GM03348 (cell line): ENCODE data around the gene SLC19A1.

ENCODE experiments used
- DNase-seq: peaks from one replicate; pipeline ENCODE4 v3.0.0; 2012; ENCODE audit warnings: low spot score

The SLC19A1 gene

GRCh38 chr21:45542242-45542666, at the start of gene SLC19A1:
Gene SLC19A1, minus strand, starts transcription at chr21:45542440. Its CDS starts 4,481 bp downstream, at chr21:45537959.
- peak; percentile 98 for DNase-seq

DNA sequence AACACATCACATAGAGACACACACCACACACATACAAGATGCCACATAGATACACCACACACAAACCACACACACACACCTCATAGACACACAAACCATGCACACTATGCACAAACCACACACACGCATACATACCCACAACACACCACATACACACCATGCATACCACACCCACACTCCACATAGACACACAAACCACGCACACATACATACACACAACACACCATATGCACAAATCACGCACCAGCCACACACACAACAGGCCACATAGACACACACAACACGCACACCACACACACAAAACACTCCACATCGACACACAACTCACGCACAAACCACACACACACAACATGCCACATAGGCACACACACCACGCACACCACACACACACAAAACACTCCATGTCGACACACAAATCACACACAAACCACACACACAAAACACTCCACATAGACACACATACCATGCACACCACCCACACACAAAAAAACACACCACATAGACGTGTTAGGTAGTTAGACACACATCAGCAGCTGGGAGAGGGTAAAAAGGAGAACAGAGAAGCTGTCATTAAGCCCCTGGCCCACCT, 49.5 kb upstream of the SLC19A1 start:
- DNase-seq: no peak

DNA sequence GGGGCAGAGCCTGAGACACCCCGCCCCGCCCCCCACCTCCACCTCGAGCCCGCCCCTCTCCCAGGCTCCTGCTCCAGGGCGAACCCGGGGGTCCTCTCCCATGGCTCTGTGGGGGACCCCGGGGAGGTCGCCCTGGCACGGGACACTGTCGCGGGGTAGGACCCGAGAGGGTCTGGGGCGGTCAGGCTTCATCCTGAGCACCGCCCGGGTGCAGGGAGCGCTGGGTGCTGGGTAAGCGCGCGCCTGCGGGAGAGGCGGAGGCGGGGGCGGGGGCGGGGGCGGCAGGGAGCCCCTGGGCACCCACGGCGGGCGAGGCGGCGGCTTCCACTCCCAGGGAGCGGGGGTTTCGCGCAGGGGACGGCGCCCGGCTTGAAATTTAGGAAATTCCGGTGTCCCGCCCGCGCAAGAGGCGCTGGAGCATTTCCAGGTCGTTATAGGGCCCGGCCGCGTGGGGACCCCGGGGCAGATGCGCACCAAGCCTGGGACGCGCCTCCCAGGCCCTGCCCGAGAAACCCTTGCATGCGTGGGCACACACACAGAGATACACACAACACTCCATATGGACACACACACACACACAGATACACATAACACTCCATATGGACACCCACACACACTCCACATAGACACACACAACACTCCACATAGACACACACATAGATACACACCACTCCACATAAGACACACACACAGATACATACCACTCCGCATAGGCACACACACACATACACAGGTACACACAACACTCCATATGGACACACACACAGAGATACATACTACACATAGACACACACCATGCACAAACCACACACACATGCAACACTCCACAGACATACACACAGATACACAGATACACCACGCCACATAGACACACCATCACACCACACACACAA, 48.7 kb upstream of the SLC19A1 start:
- no peak for DNase-seq

- peak; percentile 84 for DNase-seq
Observed at GRCh38 chr21:45590246-45590725, 48.0 kb upstream of the SLC19A1 start.

DNA sequence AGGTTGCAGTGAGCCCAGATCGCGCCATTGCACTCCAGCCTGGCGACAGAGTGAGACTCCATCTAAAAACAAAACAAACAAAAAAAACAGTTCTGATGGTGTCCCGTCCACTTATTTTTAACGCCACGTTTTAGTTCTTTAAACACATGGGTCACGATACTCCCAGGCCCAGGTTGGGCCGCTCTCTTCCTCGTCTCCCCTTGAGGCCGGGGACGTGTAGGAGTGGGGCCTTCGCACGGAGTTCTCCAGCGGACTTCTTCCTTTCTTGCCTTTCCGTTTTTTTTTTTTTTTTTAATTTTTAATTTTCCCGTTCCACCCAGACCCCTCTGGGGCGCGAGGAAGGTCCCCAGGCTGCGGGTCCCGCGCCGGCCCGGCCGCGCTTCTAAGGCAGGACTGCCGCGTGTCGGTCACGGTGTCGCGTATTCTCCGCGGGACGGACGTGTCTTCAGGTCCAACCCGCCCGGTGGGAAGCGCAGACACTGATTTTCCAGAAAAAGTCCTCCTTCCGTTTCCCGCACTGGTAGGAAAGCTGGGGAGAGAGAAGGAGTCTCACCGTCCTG, 47.5 kb upstream of the SLC19A1 start:
- no peak for DNase-seq

- no peak for DNase-seq
Observed at GRCh38 chr21:45588871-45589491, 46.7 kb upstream of the SLC19A1 start.

- no peak for DNase-seq
Observed at GRCh38 chr21:45588086-45588825, 46.0 kb upstream of the SLC19A1 start.

DNA sequence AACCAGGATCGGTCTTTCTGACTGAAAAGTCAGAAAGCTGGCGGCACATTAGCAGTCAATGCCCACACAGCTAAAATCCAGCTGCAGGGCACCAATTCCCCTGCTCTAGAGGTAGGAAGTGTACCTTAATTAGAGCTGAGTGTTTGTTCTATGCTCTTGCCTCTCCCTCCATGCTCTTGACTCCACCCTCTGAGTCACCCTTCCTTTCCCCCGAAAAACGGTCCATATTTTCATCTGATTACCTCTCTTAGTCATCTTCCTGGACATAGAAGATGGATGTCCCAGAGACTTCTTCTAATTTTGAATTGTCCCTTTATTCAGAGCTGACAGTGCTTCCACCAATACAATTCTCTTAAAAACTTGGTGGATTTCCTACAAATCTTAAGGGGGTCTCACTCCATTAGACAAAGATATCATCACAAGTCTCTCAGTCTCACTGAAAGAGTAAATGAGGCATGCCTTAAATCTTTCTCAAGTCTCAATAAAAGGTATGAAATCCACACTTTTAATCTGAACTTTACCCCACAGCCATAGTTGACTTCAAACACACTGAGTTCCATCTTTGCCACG, 44.1 kb upstream of the SLC19A1 start:
- DNase-seq: no peak

- DNase-seq: no peak
Observed at GRCh38 chr21:45584786-45585185, 42.5 kb upstream of the SLC19A1 start.

DNA sequence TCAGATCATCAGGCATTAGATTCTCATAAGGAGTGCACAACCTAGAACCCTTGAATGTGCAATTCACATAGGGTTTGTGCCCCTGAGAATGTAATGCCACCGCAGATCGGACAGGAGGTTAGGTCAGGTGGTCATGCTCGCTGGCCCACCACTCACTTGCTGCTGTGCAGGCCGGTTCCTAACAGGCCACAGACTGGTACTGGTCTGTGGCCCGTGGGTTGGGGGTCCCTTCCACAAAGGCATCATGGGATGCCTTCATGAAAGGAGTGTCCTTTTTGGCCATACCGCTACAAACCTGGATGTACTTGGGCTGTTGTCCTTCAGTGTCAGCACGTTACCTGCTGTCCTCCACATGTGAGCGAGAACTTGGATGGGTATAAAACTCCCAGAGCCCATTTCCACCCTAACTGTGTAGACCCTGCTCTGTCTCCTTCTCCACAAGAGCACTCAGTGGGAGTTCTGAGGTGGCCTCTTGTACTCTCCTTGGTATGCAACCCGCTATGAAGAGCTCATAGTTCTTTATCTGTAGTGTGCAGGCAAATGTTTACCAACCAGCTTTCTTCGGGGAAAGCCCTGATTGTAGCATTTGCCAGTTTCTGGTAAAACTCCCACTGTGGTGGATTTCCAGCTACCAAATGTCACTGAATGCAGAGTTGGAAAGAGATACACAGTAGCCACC, 41.7 kb upstream of the SLC19A1 start:
- DNase-seq: no peak

DNA sequence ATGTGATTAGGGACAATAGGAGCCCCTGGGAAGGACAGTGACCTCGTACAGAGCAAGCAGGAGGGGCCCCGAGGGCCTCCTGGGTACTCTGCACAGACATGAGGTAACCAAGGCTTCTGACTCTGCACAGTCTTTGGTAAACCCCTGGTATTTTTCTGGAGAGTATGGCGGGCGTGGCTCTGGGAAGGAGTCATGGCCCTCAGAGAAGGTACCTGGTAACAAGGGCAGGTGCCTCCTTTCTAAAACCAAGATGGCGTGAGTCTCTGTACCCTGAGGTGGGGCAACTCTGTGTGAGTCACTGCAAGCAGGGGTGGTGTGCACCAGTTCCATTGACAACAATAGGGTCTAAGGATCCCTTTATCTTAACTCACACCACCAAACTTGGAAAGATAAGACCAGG, 39.9 kb upstream of the SLC19A1 start:
- no peak for DNase-seq

DNA sequence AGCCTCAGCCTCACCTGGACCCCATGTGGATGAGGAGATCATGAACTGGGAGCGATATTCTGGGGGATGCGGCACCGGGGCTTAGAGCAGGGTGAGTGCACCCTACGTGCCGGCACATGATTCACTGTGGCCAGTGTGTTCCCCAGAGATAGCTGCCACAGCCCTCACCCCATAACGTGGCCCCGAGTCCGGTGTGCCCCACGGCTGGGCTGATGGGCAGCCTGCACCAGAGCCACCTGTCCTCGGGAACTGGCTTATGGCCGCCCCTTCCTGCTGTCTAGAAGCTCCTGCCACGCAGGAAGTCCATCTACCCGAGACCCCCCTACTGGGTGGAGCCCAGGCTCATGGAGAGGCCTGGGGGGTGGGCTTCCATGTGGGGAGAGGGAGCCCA, 39.1 kb upstream of the SLC19A1 start:
- no peak for DNase-seq

GRCh38 chr21:45580576-45581321, 38.5 kb upstream of the SLC19A1 start:
- no peak for DNase-seq

- no peak for DNase-seq
Observed at GRCh38 chr21:45580181-45580575, 37.9 kb upstream of the SLC19A1 start.

DNA sequence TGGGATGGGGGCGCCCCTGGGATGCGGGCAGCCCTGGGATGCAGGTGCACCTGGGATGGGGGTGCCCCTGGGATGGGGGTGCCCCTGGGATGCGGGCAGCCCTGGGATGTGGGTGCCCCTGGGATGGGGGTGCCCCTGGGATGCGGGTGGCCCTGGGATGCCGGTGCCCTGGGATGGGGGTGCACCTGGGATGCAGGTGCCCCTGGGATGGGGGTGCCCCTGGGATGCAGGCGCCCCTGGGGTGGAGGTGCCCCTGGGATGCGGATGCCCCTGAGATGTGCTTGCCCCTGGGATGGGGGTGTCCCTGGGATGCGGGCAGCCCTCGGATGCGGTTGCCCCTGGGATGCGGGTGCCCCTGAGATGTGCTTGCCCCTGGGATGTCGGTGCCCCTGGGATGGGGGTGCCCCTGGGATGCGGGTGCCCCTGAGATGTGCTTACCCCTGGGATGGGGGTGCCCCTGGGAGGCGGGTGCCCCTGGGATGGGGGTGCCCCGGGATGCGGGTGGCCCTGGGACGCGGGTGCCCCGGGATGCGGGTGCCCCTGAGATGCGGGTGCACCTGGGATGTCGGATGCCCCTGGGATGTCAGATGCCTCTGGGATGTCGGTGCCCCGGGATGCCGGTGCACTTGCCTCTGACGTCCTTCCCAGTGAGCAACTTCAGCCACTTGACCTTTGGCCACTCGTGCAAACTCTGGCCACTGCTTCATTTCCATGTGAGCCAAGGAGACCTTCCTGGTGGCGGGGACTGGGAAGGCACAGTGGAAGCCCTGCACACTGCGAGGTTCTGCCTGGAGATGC, 37.3 kb upstream of the SLC19A1 start:
- DNase-seq: no peak

GRCh38 chr21:45578811-45579381, 36.7 kb upstream of the SLC19A1 start:
- DNase-seq: no peak

DNA sequence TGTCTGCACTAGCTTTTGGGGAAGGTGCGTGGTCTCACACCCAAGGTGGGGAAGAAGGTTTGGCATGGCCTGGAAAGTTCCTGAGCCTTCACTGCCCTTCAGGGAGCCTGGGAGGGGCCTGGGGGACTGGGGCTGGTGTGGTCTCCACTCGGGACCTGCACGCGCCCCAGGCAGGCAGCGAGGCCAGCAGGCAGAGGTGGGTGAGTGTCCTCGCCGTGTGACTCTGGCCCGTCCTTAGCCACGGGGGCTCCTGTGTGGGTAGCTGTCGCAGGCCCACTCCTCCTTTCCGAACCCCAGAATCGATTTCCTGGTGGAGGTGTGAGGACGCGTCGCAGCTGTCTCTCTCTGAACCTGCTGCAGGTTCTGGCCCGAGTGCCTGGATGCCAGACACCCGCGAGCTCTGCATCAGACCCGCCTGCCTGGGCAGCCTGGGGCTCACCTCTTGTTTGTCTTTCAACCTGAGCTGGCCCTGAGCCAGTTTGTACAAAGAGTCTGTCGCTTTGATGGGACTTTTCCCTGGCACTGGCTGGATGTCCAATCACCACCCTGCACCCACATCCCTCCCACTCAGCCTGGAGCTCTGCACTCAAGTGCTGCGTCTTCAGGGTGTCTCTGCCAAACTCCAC, 36.0 kb upstream of the SLC19A1 start:
- no peak for DNase-seq

GRCh38 chr21:45577801-45578175, 35.5 kb upstream of the SLC19A1 start:
- DNase-seq: no peak
